Measurements from ENCODE around the gene TSEN2.
"Not testable (repeated sequence)": the region's sequence is repeated elsewhere in the genome, so short reads cannot be mapped to it uniquely, and the experiment has no call there.

TSEN2 gene

DNA sequence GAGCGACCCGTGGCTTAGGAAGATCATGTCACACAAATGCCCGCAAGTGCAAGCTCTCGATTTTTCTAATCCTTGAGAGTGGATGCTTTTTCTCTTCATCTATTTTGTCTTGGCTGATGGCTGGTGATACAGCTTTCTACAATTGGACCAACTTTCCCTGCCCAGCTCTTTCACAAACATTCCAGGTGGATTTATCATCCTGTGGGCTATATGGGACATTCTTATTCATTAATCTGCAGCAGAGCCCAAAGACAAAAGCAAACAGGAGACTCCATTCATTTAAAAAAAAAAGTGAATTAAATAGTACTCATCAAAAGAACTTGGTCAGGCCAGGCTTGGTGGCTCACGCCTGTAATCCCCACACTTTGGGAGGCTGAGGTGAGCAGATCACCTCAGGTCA lies 14.2 kb upstream of the TSEN2 start:
- Histone ChIP-seq H3K4me2 (no peak overlapping the region), H3K9ac (no peak overlapping the region), H4K20me1 (no peaks in the 10 kb centered on the region; a peak in 1 of 22 replicates), H3K36me3 (no peaks in the 10 kb centered on the region), H3K27ac (no peak overlapping the region), H3K4me1 (peaks cover 7 to 15% (median 11%) of the 10 kb centered on the region in 10 experiments; a peak in 13 of 20 replicates), H3K9me3 (replicated peaks in 1 of 11) (no peaks in the 10 kb centered on the region), H3K27me3 (no peaks in the 10 kb centered on the region), H3K4me3 (no peak overlapping the region)
- no peak for TF ChIP-seq Cebpa-rat (IDR thresholded peaks at IDR 0.05)

DNA sequence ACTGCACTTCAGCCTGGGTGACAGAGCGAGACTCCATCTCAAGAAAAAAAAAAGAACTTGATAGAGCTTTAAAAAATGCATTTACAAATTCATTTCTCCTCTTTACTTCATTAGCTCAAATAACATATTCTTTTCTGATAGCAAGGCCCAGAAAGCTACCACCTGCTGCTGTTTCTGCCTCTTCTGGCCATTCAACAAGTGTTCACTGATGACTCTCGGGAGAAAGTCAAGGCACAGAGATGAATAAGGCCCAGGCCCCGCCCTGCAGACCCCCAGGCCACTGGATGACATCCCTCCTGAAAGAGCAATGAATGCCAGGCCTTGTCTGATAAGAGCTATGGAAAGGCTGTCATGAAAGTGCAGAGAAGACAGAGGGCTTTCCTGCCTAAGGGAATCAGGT lies 13.6 kb upstream of the TSEN2 start:
- peak overlapping the region in 9 of 11 experiments; percentile 29 to 57 (median 47); a peak in 11 of 22 replicates for H3K4me2 ChIP-seq
- H3K4me1 ChIP-seq = peaks cover 8 to 16% (median 11%) of the 10 kb centered on the region in 10 experiments; a peak in 14 of 20 replicates
- no peaks in the 10 kb centered on the region; a peak in 1 of 22 replicates for H4K20me1 ChIP-seq
- H3K27me3 ChIP-seq = no peaks in the 10 kb centered on the region
- no peak overlapping the region for H3K4me3 ChIP-seq
- no peak overlapping the region for H3K27ac ChIP-seq
- no peaks in the 10 kb centered on the region for H3K9me3 ChIP-seq (replicated peaks in 1 of 11)
- no peak for TF ChIP-seq Cebpa-rat (IDR thresholded peaks at IDR 0.05)
- H3K9ac ChIP-seq = no peak overlapping the region
- no peaks in the 10 kb centered on the region for H3K36me3 ChIP-seq

DNA sequence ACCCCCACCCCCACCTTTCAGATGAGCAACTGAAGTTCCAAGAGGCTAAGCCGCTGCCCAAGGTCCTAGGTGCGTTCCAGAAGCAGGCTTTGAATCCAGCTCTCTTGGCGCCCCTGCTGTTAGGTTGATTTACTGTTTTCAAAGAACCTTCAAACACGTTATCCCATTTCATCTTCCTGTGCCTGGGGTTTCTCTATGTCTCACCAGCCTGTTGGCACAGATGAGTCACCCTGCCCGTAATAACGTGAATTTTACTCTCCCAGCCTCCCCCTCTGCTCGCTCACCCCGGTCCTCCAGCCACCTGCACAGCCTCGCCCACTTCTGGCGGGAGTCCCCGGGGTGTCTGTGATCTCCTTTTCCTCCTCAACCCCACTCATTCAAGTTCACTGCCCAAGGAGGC lies 13.0 kb upstream of the TSEN2 start:
- H3K4me3 ChIP-seq = no peak overlapping the region
- no peaks in the 10 kb centered on the region; a peak in 1 of 22 replicates for H4K20me1 ChIP-seq
- H3K36me3 ChIP-seq = no peaks in the 10 kb centered on the region
- H3K4me1 ChIP-seq = peaks cover 8 to 21% (median 11%) of the 10 kb centered on the region in 10 experiments; a peak in 14 of 20 replicates
- no peaks in the 10 kb centered on the region for H3K27me3 ChIP-seq
- H3K9ac ChIP-seq = no peak overlapping the region
- no peak overlapping the region for H3K27ac ChIP-seq
- TF ChIP-seq Cebpa-rat (IDR thresholded peaks at IDR 0.05) = no peak
- H3K4me2 ChIP-seq = peak overlapping the region in 10 of 11 experiments; percentile 29 to 57 (median 46); a peak in 17 of 22 replicates
- H3K9me3 ChIP-seq (replicated peaks in 1 of 11) = no peaks in the 10 kb centered on the region

DNA sequence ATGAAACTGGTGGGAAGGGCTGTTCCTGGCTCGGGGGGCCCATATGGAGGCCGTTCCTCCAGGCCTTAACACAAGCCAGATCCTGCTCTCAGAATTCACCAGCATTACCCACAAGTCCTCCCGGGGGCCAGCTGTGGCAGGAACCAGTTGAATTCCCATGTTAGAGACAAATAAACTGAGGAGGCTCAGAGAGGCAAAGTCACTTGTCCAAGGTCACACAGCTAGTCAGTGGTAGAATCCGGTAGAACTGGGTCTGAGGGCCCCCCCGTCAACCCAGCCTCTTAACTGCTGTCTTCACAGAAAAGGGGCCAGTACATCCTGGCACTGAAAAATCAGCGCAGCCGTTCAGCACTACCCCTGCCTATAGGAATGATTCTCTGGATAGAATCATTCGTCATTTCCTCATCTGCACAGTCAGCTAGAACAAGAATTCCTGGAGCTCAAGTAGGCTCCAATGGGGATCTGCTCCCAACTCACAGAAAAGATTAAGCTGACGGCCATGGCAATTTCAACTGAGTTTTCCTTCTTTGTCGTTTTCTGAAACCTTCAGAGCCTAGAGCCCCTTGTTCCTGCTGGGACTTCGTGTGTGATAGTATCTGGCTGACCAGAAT lies 12.2 kb upstream of the TSEN2 start:
- Histone ChIP-seq H3K4me1 (peaks cover 8 to 30% (median 11%) of the 10 kb centered on the region in 10 experiments; a peak in 15 of 20 replicates), H4K20me1 (no peaks in the 10 kb centered on the region; a peak in 1 of 22 replicates), H3K27ac (no peak overlapping the region), H3K9me3 (replicated peaks in 1 of 11) (no peaks in the 10 kb centered on the region), H3K4me3 (no peak overlapping the region), H3K4me2 (peak overlapping the region in 4 of 11 experiments; percentile 29 to 54 (median 49); a peak in 2 of 22 replicates), H3K27me3 (no peaks in the 10 kb centered on the region), H3K36me3 (no peaks in the 10 kb centered on the region), H3K9ac (no peak overlapping the region)
- no peak for TF ChIP-seq Cebpa-rat (IDR thresholded peaks at IDR 0.05)

DNA sequence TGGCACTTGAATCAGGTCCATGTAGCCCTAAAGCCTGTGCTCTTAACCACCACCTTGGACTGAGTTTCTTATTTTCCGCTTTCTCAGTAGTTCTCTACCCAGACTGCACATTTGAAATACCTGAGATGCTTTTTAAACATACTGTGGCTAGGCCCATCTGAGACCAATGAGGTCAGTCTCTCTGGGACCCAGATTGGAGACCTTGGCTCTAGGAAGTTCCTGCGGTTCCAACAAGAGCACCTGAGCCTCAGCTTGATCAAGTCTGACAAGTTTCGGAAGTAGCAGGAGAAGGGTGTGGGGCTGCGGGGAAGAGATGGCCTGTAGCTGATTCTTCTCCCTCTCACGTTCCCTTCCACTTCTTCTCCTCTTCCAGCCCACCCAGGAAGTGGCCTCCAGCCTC lies 11.5 kb upstream of the TSEN2 start:
- Histone ChIP-seq H3K27me3 (no peaks in the 10 kb centered on the region), H3K36me3 (no peaks in the 10 kb centered on the region), H3K9me3 (replicated peaks in 1 of 11) (no peaks in the 10 kb centered on the region), H3K27ac (no peak overlapping the region), H4K20me1 (no peaks in the 10 kb centered on the region; a peak in 1 of 22 replicates), H3K9ac (no peak overlapping the region), H3K4me3 (no peak overlapping the region), H3K4me1 (peaks cover 8 to 30% (median 11%) of the 10 kb centered on the region in 10 experiments; a peak in 15 of 20 replicates), H3K4me2 (no peak overlapping the region)
- no peak for TF ChIP-seq Cebpa-rat (IDR thresholded peaks at IDR 0.05)

DNA sequence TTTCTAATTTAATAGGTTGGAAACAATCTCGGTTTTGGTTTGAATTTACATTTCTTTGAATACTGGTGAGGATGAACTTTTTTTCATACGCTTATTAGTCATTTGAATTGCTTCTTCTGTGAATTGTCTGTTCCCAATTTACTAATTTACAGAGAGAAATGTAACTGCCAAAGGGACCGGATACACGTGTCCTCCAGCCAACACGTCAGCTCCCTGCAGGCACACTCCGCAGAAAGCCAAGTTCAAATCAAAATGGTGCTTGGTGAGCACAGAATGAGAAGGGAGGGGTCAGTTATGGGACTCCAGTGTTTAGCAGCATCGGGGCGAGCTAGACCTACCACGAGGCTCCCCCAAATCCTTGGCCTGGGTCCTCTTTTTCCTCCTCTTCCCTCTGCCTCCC lies 10.8 kb upstream of the TSEN2 start:
- Histone ChIP-seq H3K4me1 (peaks cover 8 to 30% (median 11%) of the 10 kb centered on the region in 10 experiments; a peak in 15 of 20 replicates), H4K20me1 (no peaks in the 10 kb centered on the region), H3K9ac (no peak overlapping the region), H3K9me3 (replicated peaks in 1 of 11) (no peaks in the 10 kb centered on the region), H3K36me3 (no peaks in the 10 kb centered on the region), H3K27ac (no peak overlapping the region), H3K4me2 (no peak overlapping the region), H3K4me3 (no peak overlapping the region), H3K27me3 (no peaks in the 10 kb centered on the region)
- TF ChIP-seq Cebpa-rat (IDR thresholded peaks at IDR 0.05) = no peak

DNA sequence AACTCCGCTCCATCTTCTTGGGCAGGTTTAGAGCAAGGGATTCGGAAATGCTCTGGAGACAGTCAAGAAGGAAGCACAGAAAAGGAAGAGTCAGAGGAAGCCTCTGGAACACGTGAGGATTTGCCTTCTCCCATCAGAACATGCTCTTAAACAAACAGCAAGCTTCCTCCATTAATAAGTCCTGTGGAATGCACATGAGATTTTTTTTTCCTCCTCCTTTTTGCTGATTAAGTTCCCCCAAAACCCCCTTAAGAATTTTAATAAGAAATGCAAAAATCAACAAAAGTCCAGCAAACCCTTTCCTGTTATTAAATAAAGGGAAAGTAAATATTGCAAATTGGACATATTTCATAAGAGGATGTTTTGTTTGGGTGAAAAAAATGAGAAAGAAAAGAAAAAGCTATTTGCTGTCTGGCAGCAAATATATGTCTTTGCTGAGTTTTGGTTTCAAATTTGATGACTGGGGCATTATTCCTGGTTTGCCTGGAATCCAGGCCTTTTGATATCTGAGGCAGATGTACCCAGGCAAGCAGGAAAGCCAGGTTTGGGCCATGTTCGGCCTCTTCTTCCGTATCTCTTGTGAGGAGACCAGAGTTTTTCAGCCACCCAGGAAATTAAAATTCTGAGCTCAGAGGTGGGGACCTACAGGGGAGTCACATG lies 7.9 kb upstream of the TSEN2 start:
- Histone ChIP-seq H3K4me3 (no peak overlapping the region), H3K36me3 (no peaks in the 10 kb centered on the region), H3K27ac (peak overlapping the region in 2 of 11 experiments; percentile 7 to 18; a peak in 3 of 22 replicates), H4K20me1 (no peaks in the 10 kb centered on the region), H3K4me1 (peaks cover 3 to 36% (median 6%) of the 10 kb centered on the region in 10 experiments; a peak in 15 of 20 replicates), H3K4me2 (peak overlapping the region in 3 of 11 experiments; percentile 27 to 52 (median 38); a peak in 6 of 22 replicates), H3K9me3 (replicated peaks in 1 of 11) (no peaks in the 10 kb centered on the region), H3K27me3 (no peaks in the 10 kb centered on the region), H3K9ac (no peak overlapping the region)
- TF ChIP-seq Cebpa-rat (IDR thresholded peaks at IDR 0.05) = no peak

DNA sequence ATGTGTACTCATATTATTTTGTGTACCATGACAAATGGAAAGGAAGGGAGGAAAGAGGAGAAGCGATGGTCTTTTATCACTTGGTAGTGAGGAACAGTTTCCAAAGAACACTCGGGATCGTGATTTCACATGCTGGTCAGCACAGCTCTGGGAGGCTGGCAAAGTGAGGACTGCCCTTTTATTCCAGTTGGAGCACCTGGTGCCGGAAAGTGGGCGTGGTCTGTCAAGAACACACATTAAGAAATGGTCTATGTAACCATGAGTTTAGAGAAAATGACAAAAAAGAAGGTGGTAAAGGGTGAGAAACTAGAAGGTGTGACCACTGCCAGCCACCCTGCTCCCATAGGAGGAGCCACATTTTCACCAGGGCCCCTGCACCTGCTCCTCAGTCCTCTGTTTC lies 7.0 kb upstream of the TSEN2 start:
- no peaks in the 10 kb centered on the region for H3K9me3 ChIP-seq (replicated peaks in 1 of 11)
- 0 out of 22 replicates have a peak overlapping the region, but pooled peaks of 1 of the 11 experiments have one; percentile 2 for H3K27ac ChIP-seq
- no peak for TF ChIP-seq Cebpa-rat (IDR thresholded peaks at IDR 0.05)
- no peak overlapping the region for H3K4me3 ChIP-seq
- H3K4me1 ChIP-seq = peaks cover 0 to 36% (median 2%) of the 10 kb centered on the region in 10 experiments; a peak in 12 of 20 replicates
- H3K9ac ChIP-seq = no peak overlapping the region
- no peaks in the 10 kb centered on the region for H3K27me3 ChIP-seq
- no peaks in the 10 kb centered on the region for H3K36me3 ChIP-seq
- peak overlapping the region in 1 of 11 experiments; percentile 52; a peak in 1 of 22 replicates for H3K4me2 ChIP-seq
- no peaks in the 10 kb centered on the region for H4K20me1 ChIP-seq

DNA sequence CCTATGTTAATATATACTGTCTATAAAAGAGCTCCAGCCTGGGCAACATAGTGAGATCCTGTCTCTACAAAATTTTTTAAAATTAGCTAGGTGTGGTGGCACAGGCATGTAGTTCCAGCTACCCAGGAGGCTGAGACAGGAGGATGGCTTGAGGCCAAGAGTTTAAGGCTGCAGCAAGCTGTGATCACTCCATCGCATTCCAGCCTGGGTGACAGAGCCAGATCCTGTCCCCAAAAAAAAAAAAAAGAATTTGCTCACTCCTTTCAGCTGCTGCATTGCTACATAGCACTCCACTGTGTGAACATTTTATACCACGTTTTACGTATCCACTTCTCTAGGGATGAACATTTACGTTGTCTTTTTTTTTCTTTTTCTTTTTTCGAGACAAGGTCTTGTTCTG lies 6.0 kb upstream of the TSEN2 start:
- Histone ChIP-seq H3K4me2 (no peak overlapping the region), H3K27me3 (no peaks in the 10 kb centered on the region), H3K36me3 (no peaks in the 10 kb centered on the region), H3K9ac (no peak overlapping the region), H3K4me3 (no peak overlapping the region), H3K4me1 (peaks cover 5 to 47% (median 13%) of the 10 kb centered on the region in 10 experiments), H4K20me1 (no peaks in the 10 kb centered on the region), H3K27ac (no peak overlapping the region), H3K9me3 (replicated peaks in 1 of 11) (no peaks in the 10 kb centered on the region)
- TF ChIP-seq Cebpa-rat (IDR thresholded peaks at IDR 0.05) = no peak

DNA sequence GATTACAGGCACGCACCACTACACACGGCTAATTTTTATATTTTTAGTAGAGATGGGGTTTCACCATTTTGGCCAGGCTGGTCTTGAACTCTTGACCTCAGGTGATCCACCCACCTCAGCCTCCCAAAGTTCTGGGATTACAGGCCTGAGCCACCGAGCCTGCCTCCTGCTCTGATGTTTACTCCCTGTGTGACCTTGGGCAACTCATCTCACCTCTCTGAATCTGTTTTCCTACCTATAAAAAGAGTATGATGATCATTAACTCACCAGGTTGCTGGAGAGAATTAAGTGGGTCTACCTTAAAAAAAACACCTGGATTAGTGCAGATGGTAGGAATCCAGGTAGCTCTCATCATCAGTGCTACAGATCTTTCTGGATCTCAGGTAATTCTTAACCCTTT lies 5.1 kb upstream of the TSEN2 start:
- not testable (repeated sequence) for H3K9me3 ChIP-seq (replicated peaks in 1 of 11); H3K4me3 ChIP-seq; H4K20me1 ChIP-seq; H3K27me3 ChIP-seq; H3K36me3 ChIP-seq
- H3K9ac ChIP-seq = peak overlapping the region in 1 of 11 experiments; percentile 8; a peak in 1 of 22 replicates
- peak overlapping the region in 2 of 11 experiments; percentile 28 to 49; a peak in 3 of 22 replicates for H3K4me2 ChIP-seq
- peaks cover 12 to 53% (median 19%) of the 10 kb centered on the region in 10 experiments for H3K4me1 ChIP-seq
- peak overlapping the region in 1 of 11 experiments; percentile 12; a peak in 1 of 22 replicates for H3K27ac ChIP-seq
